ENCODE data around the gene C22orf23. TPM values are rescaled to one million over a fixed set of nuclear protein-coding genes. Genes with fewer than 3 reads are reported as not detected.

C22orf23 gene
- total RNA-seq, 2 experiments from 2014 or later, result not detected

- H3K36me3 Mint-ChIP-seq (ENCODE audit: low read depth), result peaks cover 58% of the 10 kb centered on the region
- POLR2A ChIA-PET, result no interaction called here
Measured at GRCh38 chr22:37967147-37967546, 13.7 kb upstream of the C22orf23 start.

GRCh38 chr22:37965940-37966664 is 12.7 kb upstream of the C22orf23 start:
- peaks cover 6% of the 10 kb centered on the region for H3K4me1 Mint-ChIP-seq (ENCODE audit: low read depth)
- no peak overlapping the region for H3K27ac Mint-ChIP-seq
- intact Hi-C loops (cut with DNase I, micrococcal nuclease), result loop anchor here (1.0 kb wide), 1 partner anchor 149 kb away; no protein-coding TSS in a partner anchor
- no peaks in the 10 kb centered on the region for H3K27me3 Mint-ChIP-seq
- Histone ChIP-seq H3K27me3 (ENCODE audit: control insufficient read depth in 1 of 2, insufficient read depth in 2 of 2, low read length in 2 of 2) (no peaks in the 10 kb centered on the region), H3K9me3 (ENCODE audit: control insufficient read depth in 1 of 2, insufficient read depth in 1 of 2, low read length in 2 of 2) (no peaks in the 10 kb centered on the region), H3K27ac (ENCODE audit: low read depth in 1 of 2, low read length in 2 of 2) (no peak overlapping the region), H3K4me1 (ENCODE audit: insufficient read depth, low read length) (no peaks in the 10 kb centered on the region), H3K4me3 (ENCODE audit: low read length) (no peak overlapping the region), H3K36me3 (ENCODE audit: insufficient read depth, low read length) (peaks cover 55% of the 10 kb centered on the region)
- DNase-seq (no peak), ATAC-seq (ENCODE audit: poor library complexity) (no peak)
- H3K36me3 Mint-ChIP-seq (ENCODE audit: low read depth), result peaks cover 68% of the 10 kb centered on the region
- ChIA-PET CTCF (interaction anchor here (0.6 to 1.3 kb wide), 3 partner anchors 12 to 291 kb away, joined by 3 to 7 read pairs (median 3); partner anchors contain the start of genes C22orf23 and POLR2F), POLR2A (interaction anchor here (0.8 kb wide), 1 partner anchor 13 kb away, joined by 3 read pairs; the partner anchor contains the start of genes C22orf23 and POLR2F)
- H3K4me3 Mint-ChIP-seq, result no peak overlapping the region
- no peaks in the 10 kb centered on the region for H3K9me3 Mint-ChIP-seq
- TF ChIP-seq CTCF (IDR thresholded peaks at IDR 0.05), result no peak

More at GRCh38 chr22:37967147-37967546, 13.7 kb upstream of the C22orf23 start:
- Mint-ChIP-seq H3K27ac (no peak overlapping the region), H3K4me3 (no peak overlapping the region), H3K4me1 (ENCODE audit: low read depth) (peaks cover 6% of the 10 kb centered on the region), H3K27me3 (no peaks in the 10 kb centered on the region), H3K9me3 (no peaks in the 10 kb centered on the region)
- Histone ChIP-seq H3K27ac (ENCODE audit: low read depth in 1 of 2, low read length in 2 of 2) (no peak overlapping the region), H3K9me3 (ENCODE audit: control insufficient read depth in 1 of 2, insufficient read depth in 1 of 2, low read length in 2 of 2) (no peaks in the 10 kb centered on the region), H3K4me1 (ENCODE audit: insufficient read depth, low read length) (no peaks in the 10 kb centered on the region), H3K36me3 (ENCODE audit: insufficient read depth, low read length) (peaks cover 52% of the 10 kb centered on the region), H3K27me3 (ENCODE audit: control insufficient read depth in 1 of 2, insufficient read depth in 2 of 2, low read length in 2 of 2) (no peaks in the 10 kb centered on the region), H3K4me3 (ENCODE audit: low read length) (no peak overlapping the region)
- ATAC-seq (ENCODE audit: poor library complexity), result no peak
- CTCF ChIA-PET, result no interaction called here
- TF ChIP-seq CTCF (IDR thresholded peaks at IDR 0.05), result no peak
- DNase-seq, result no peak
- intact Hi-C loops (cut with DNase I, micrococcal nuclease), result no loop called here

- POLR2A ChIA-PET, result no interaction called here
- intact Hi-C loops (cut with DNase I, micrococcal nuclease), result no loop called here
- no peak overlapping the region for H3K27ac ChIP-seq (ENCODE audit: low read depth in 1 of 2, low read length in 2 of 2)
- CTCF ChIA-PET, result no interaction called here
- TF ChIP-seq CTCF (IDR thresholded peaks at IDR 0.05), result no peak
- DNase-seq (no peak), ATAC-seq (ENCODE audit: poor library complexity) (no peak)
- Mint-ChIP-seq H3K9me3 (no peaks in the 10 kb centered on the region), H3K4me1 (ENCODE audit: low read depth) (peaks cover 30% of the 10 kb centered on the region), H3K36me3 (ENCODE audit: low read depth) (peaks cover 77% of the 10 kb centered on the region), H3K27me3 (no peaks in the 10 kb centered on the region), H3K4me3 (no peak overlapping the region), H3K27ac (no peak overlapping the region)
- H3K36me3 ChIP-seq (ENCODE audit: insufficient read depth, low read length), result peaks cover 66% of the 10 kb centered on the region
- no peaks in the 10 kb centered on the region for H3K9me3 ChIP-seq (ENCODE audit: control insufficient read depth in 1 of 2, insufficient read depth in 1 of 2, low read length in 2 of 2)
- H3K27me3 ChIP-seq (ENCODE audit: control insufficient read depth in 1 of 2, insufficient read depth in 2 of 2, low read length in 2 of 2), result no peaks in the 10 kb centered on the region
- H3K4me3 ChIP-seq (ENCODE audit: low read length), result no peak overlapping the region
- H3K4me1 ChIP-seq (ENCODE audit: insufficient read depth, low read length), result peaks cover 3% of the 10 kb centered on the region
Measured at GRCh38 chr22:37961062-37961461, 7.7 kb upstream of the C22orf23 start.
